PC-9 (cell line): Measurements from ENCODE around the gene SUN3. TPM values are rescaled to one million over a fixed set of nuclear protein-coding genes. Genes with fewer than 3 reads are reported as not detected.

Experiments
- BruUV-seq: library from RNA; stranded (reverse); fragments of 400-500 nt; replicated peaks from 2 replicates; lab custom pipeline; 2021; lab: Mats Ljungman, UMichigan
- CTCF ChIA-PET: fragments of 300-600 bp; sonication (Branson Sonifier 250); formaldehyde crosslinking; loops from one replicate; lab custom pipeline; 2022; ENCODE audit warnings: antibody characterized with exemption; lab: Charles Lee
- POLR2A ChIA-PET: fragments of 300-600 bp; sonication (Branson Sonifier 250); formaldehyde crosslinking; loops from one replicate; lab custom pipeline; 2022; ENCODE audit warnings: antibody characterized with exemption; ENCODE audit not compliant: unreplicated experiment; lab: Charles Lee
- DNase-seq, 2 experiments: peaks; one replicate each; pipeline versions ENCODE4 v3.0.0 to v3.0.0-alpha.2; 2015 to 2022; ENCODE audit warnings: mixed read lengths in 1 of 2
- H2AFZ ChIP-seq: fragments of 200-600 bp; sonication (generic); 2 replicates; pipeline ENCODE4 v1.8.1; 2017; ENCODE audit warnings: antibody characterized with exemption
- H3F3A ChIP-seq: fragments of 200-600 bp; sonication (generic); 2 replicates; pipeline ENCODE4 v1.8.1; 2017; ENCODE audit warnings: antibody characterized with exemption, mild to moderate bottlenecking, low read depth; ENCODE audit not compliant: insufficient read depth
- H3K27ac ChIP-seq: fragments of 200-600 bp; sonication (generic); 2 replicates; pipeline ENCODE4 v1.6.1; 2016; ENCODE audit warnings: mixed run types
- H3K27me3 ChIP-seq: fragments of 200-600 bp; sonication (generic); 2 replicates; pipeline ENCODE4 v1.6.1; 2016; ENCODE audit warnings: low read depth, mixed run types; ENCODE audit not compliant: insufficient read depth
- H3K36me3 ChIP-seq: fragments of 200-600 bp; sonication (generic); 2 replicates; pipeline ENCODE4 v1.6.1; 2016; ENCODE audit warnings: low read depth, mixed run types
- H3K4me1 ChIP-seq: fragments of 200-600 bp; sonication (generic); replicated peaks from 2 replicates; pipeline ENCODE4 v1.6.1; 2016; ENCODE audit warnings: mixed run types; ENCODE audit not compliant: insufficient read depth
- H3K4me2 ChIP-seq: fragments of 200-600 bp; sonication (generic); 2 replicates; pipeline ENCODE4 v1.6.1; 2017; ENCODE audit warnings: mixed run types
- H3K4me3 ChIP-seq: fragments of 200-600 bp; sonication (generic); 2 replicates; pipeline ENCODE4 v1.6.1; 2016; ENCODE audit warnings: mixed run types
- H3K79me2 ChIP-seq: fragments of 200-600 bp; sonication (generic); 2 replicates; pipeline ENCODE4 v1.6.1; 2017; ENCODE audit warnings: low read depth, mixed run types
- H3K9me2 ChIP-seq: fragments of 200-600 bp; sonication (generic); 2 replicates; pipeline ENCODE4 v1.8.1; 2017; ENCODE audit warnings: mild to moderate bottlenecking; ENCODE audit not compliant: insufficient read depth
- H3K9me3 ChIP-seq: fragments of 200-600 bp; sonication (generic); 2 replicates; pipeline ENCODE4 v1.8.1; 2016; ENCODE audit warnings: low read depth; ENCODE audit not compliant: insufficient read depth
- H4K20me1 ChIP-seq: fragments of 200-600 bp; sonication (generic); 2 replicates; pipeline ENCODE4 v1.8.1; 2017; ENCODE audit not compliant: insufficient read depth
- EZH2 ChIP-seq: fragments of 200-600 bp; sonication (generic); IDR thresholded peaks from 2 replicates; pipeline ENCODE4 v1.8.0; 2017; ENCODE audit warnings: antibody characterized with exemption, low read depth
- intact Hi-C: fragments of 100-400 bp; cut with micrococcal nuclease; formaldehyde crosslinking; loops from one replicate; pipeline ENCODE4 v1.10.0; 2022; ENCODE audit not compliant: unreplicated experiment
- total RNA-seq: library from RNA; stranded (reverse); gene quantifications from 2 replicates; pipeline ENCODE4 v1.2.3, GENCODE V29; 2021
- TF ChIP-seq, protein P1 (sequence below): fragments of 200-600 bp; sonication (generic); conservative IDR thresholded peaks from 2 replicates; pipeline ENCODE4 v1.6.1; 2017; ENCODE audit warnings: mixed run types, antibody characterized with exemption, mild to moderate bottlenecking, moderate library complexity

The SUN3 gene
- total RNA-seq, 1 experiment from 2014 or later = 0.24 TPM

GRCh38 chr7:48046458-48046857 is 17.6 kb upstream of the SUN3 start:
- ChIA-PET POLR2A (no interaction called here), CTCF (no interaction called here)
- Histone ChIP-seq H3K27ac (no peak overlapping the region), H3K4me2 (no peak overlapping the region), H3K4me3 (no peak overlapping the region), H3F3A (no peaks in the 10 kb centered on the region), H3K79me2 (no peaks in the 10 kb centered on the region), H3K9me2 (no peaks in the 10 kb centered on the region), H3K36me3 (no peaks in the 10 kb centered on the region), H3K4me1 (no peaks in the 10 kb centered on the region; the same call in 1 of the 2 replicates), H2AFZ (no peak overlapping the region), H4K20me1 (no peaks in the 10 kb centered on the region), H3K27me3 (no peaks in the 10 kb centered on the region), H3K9me3 (no peaks in the 10 kb centered on the region)
- intact Hi-C loops = no loop called here
- no peak for TF ChIP-seq EZH2
- TF ChIP-seq, protein P1, sequence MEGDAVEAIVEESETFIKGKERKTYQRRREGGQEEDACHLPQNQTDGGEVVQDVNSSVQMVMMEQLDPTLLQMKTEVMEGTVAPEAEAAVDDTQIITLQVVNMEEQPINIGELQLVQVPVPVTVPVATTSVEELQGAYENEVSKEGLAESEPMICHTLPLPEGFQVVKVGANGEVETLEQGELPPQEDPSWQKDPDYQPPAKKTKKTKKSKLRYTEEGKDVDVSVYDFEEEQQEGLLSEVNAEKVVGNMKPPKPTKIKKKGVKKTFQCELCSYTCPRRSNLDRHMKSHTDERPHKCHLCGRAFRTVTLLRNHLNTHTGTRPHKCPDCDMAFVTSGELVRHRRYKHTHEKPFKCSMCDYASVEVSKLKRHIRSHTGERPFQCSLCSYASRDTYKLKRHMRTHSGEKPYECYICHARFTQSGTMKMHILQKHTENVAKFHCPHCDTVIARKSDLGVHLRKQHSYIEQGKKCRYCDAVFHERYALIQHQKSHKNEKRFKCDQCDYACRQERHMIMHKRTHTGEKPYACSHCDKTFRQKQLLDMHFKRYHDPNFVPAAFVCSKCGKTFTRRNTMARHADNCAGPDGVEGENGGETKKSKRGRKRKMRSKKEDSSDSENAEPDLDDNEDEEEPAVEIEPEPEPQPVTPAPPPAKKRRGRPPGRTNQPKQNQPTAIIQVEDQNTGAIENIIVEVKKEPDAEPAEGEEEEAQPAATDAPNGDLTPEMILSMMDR = no peak
- DNase-seq = no peak
- BruUV-seq = no TSS peak

GRCh38 chr7:48045195-48045765 is 16.4 kb upstream of the SUN3 start:
- Histone ChIP-seq H3F3A (no peaks in the 10 kb centered on the region), H3K4me2 (no peak overlapping the region), H3K9me3 (no peaks in the 10 kb centered on the region), H3K9me2 (no peaks in the 10 kb centered on the region), H3K79me2 (no peaks in the 10 kb centered on the region), H4K20me1 (no peaks in the 10 kb centered on the region), H3K4me3 (no peak overlapping the region), H3K4me1 (no peaks in the 10 kb centered on the region; the same call in 1 of the 2 replicates), H3K27ac (no peak overlapping the region), H3K27me3 (no peaks in the 10 kb centered on the region), H3K36me3 (no peaks in the 10 kb centered on the region), H2AFZ (no peak overlapping the region)
- POLR2A ChIA-PET = no interaction called here
- no TSS peak for BruUV-seq
- TF ChIP-seq, protein P1 = no peak
- no peak for TF ChIP-seq EZH2
- no peak for DNase-seq
- CTCF ChIA-PET = no interaction called here
- intact Hi-C loops = no loop called here

DNA sequence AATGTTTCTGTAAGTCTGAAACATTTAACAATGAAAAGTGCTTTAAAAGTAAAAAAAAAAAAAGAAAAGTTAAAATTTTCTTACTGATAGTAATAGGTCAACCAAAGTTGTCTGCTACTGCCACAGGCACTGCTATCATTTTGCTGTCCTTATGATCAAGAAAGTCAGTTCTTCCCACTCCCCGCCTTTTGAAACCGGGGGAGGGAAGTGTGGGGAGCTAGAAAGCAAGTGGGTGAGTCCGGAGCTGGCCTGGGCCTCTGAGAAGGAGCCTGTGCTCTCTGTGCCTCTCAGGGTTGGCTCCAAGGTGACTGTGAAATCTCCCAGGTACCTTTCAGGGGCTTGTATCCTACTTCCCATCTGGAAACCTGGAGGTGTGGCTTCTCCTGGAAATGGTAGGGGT is 13.7 kb upstream of the SUN3 start:
- DNase-seq = no peak
- TF ChIP-seq EZH2 = no peak
- no peaks in the 10 kb centered on the region for H3F3A ChIP-seq
- no peak overlapping the region for H2AFZ ChIP-seq
- no TSS peak for BruUV-seq
- no peaks in the 10 kb centered on the region for H3K79me2 ChIP-seq
- H3K4me3 ChIP-seq = no peak overlapping the region
- intact Hi-C loops = no loop called here
- no peak overlapping the region for H3K4me2 ChIP-seq
- ChIA-PET POLR2A (no interaction called here), CTCF (no interaction called here)
- H3K27ac ChIP-seq = no peak overlapping the region
- no peaks in the 10 kb centered on the region for H3K36me3 ChIP-seq
- no peaks in the 10 kb centered on the region for H3K4me1 ChIP-seq
- H3K9me2 ChIP-seq = no peaks in the 10 kb centered on the region
- H3K9me3 ChIP-seq = no peaks in the 10 kb centered on the region
- H4K20me1 ChIP-seq = no peaks in the 10 kb centered on the region
- H3K27me3 ChIP-seq = no peaks in the 10 kb centered on the region

DNA sequence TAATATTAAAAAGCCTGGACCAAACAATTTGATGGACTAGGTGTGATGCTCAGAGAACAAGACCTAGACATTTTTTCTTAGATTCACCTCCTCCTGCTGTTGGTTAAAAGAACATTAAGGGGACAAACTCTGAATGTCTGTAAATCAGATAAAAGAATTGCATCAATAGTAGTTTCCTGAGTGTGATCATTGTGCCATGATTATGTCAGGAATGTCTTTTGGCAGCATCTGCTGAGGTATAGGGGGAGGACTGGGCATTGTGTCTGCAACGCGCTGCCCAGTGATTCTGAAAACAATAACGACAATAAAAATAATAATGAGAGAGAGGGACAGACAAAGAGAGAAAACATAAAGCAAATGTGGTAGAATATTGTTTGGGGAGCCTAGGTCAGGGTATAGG is 13.3 kb upstream of the SUN3 start:
- H3F3A ChIP-seq = no peaks in the 10 kb centered on the region
- H3K4me2 ChIP-seq = no peak overlapping the region
- BruUV-seq = no TSS peak
- ChIA-PET POLR2A (no interaction called here), CTCF (no interaction called here)
- H2AFZ ChIP-seq = no peak overlapping the region
- no peaks in the 10 kb centered on the region for H3K9me2 ChIP-seq
- no peak for DNase-seq
- H3K27me3 ChIP-seq = 0 out of 2 replicates have a peak, but pooled peaks cover under 1% of the 10 kb centered on the region
- no peaks in the 10 kb centered on the region for H3K36me3 ChIP-seq
- no peaks in the 10 kb centered on the region for H3K9me3 ChIP-seq
- H3K4me1 ChIP-seq = no peaks in the 10 kb centered on the region
- H4K20me1 ChIP-seq = no peaks in the 10 kb centered on the region
- H3K4me3 ChIP-seq = no peak overlapping the region
- no peak for TF ChIP-seq EZH2
- TF ChIP-seq, protein P1 = no peak
- no peaks in the 10 kb centered on the region for H3K79me2 ChIP-seq
- intact Hi-C loops = no loop called here
- no peak overlapping the region for H3K27ac ChIP-seq
